ENCODE results near the gene RPSA.

GRCh38 chr3:39396690-39397089 lies 9.8 kb upstream of the RPSA start:
- TF ChIP-seq POLR2A (IDR thresholded peaks at IDR 0.05) (no peak), CTCF (IDR thresholded peaks at IDR 0.05) (no peak)
